HG02759 (cell line): ENCODE results near the gene CEP112.

Source experiments
- ATAC-seq: cut with Tn5 transposase; IDR thresholded peaks from one replicate; pipeline ENCODE4 v1.9.1; 2021; ENCODE audit warnings: mild to moderate bottlenecking, moderate library complexity; ENCODE audit not compliant: unreplicated experiment

Gene CEP112

GRCh38 chr17:65895969-65896368 lies 296.0 kb downstream of the CEP112 start:
- ATAC-seq, result no peak

- ATAC-seq, result no peak
Observed at GRCh38 chr17:65893692-65894279, 298.1 kb downstream of the CEP112 start.

GRCh38 chr17:65892912-65893377 lies 299.0 kb downstream of the CEP112 start:
- ATAC-seq, result peak; percentile 58

- no peak for ATAC-seq
Observed at GRCh38 chr17:65891231-65891735, 300.6 kb downstream of the CEP112 start.

GRCh38 chr17:65888649-65889048 lies 303.3 kb downstream of the CEP112 start:
- ATAC-seq, result no peak

- ATAC-seq, result no peak
Observed at GRCh38 chr17:65886315-65887245, 305.4 kb downstream of the CEP112 start.

- ATAC-seq, result no peak
Observed at GRCh38 chr17:65885541-65886312, 306.2 kb downstream of the CEP112 start.

GRCh38 chr17:65876985-65877384 lies 314.9 kb downstream of the CEP112 start:
- no peak for ATAC-seq

- no peak for ATAC-seq
Observed at GRCh38 chr17:65868881-65869280, 323.1 kb downstream of the CEP112 start.

GRCh38 chr17:65867014-65867413 lies 324.9 kb downstream of the CEP112 start:
- no peak for ATAC-seq

- no peak for ATAC-seq
Observed at GRCh38 chr17:65865715-65866425, 326.1 kb downstream of the CEP112 start.

GRCh38 chr17:65864394-65864793 lies 327.5 kb downstream of the CEP112 start:
- ATAC-seq, result no peak

GRCh38 chr17:65857718-65858117 lies 334.2 kb downstream of the CEP112 start:
- no peak for ATAC-seq

GRCh38 chr17:65856865-65857264 lies 335.1 kb downstream of the CEP112 start:
- ATAC-seq, result no peak

GRCh38 chr17:65855675-65856074 lies 336.3 kb downstream of the CEP112 start:
- ATAC-seq, result no peak

GRCh38 chr17:65855245-65855644 lies 336.7 kb downstream of the CEP112 start:
- no peak for ATAC-seq

- ATAC-seq, result no peak
Observed at GRCh38 chr17:65853816-65854215, 338.1 kb downstream of the CEP112 start.

- ATAC-seq, result no peak
Observed at GRCh38 chr17:65852911-65853310, 339.0 kb downstream of the CEP112 start.

- ATAC-seq, result no peak
Observed at GRCh38 chr17:65851965-65852736, 339.8 kb downstream of the CEP112 start.

- ATAC-seq, result peak; percentile 63
Observed at GRCh38 chr17:65850486-65850885, 341.4 kb downstream of the CEP112 start.
